KBM-7 (cell line): ENCODE data around the gene ASPSCR1.

ENCODE experiments used
- DNase-seq: peaks from one replicate; pipeline ENCODE4 v3.0.0-alpha.2; 2015
- in situ Hi-C: fragments of 300-500 bp; cut with MboI; formaldehyde crosslinking; loops from 2 replicates; pipeline ENCODE4 v1.14.3; 2020; ENCODE audit warnings: low sequenced_read_pairs, low pct_unique_long_range_greater_than_20kb, mixed read lengths

Gene ASPSCR1

GRCh38 chr17:81994593-81995462, 17.4 kb downstream of the ASPSCR1 start:
- DNase-seq = no peak
- in situ Hi-C loops = no loop called here

GRCh38 chr17:81995463-81996231, 18.2 kb downstream of the ASPSCR1 start:
- DNase-seq = no peak
- in situ Hi-C loops = no loop called here

- in situ Hi-C loops = no loop called here
- DNase-seq = no peak
Observed at GRCh38 chr17:81996232-81996756, 18.9 kb downstream of the ASPSCR1 start.

DNA sequence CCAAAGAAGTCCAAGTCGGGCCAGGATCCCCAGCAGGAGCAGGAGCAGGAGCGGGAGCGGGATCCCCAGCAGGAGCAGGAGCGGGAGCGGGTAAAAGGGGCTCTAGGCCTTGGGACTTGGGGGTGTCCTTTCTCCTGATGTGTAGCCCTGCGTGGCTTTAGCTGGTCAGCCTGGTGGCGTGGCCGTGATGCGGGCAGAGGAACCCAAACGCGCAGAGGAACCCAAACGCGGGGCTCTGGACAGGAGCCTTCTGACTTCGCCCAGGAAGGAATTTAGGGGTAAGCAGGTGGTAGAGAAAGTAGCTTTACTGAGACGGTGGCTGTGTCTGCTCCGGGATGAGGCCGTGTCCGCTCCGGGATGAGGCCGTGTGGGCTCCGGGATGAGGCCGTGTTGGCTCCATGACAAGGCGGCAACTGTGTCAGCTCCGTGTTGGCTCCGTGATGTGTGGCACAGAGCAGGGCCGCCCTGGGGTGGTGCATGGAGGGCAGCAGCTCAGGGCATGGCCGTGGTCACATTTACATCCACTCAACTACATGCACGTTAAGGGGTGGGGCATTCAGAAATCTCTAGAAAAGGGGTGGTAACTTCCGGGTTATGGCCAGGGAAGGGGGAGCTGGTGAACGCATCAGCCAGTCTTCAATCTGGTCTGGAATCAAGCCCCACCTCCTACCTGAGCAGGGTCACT, 19.5 kb downstream of the ASPSCR1 start:
- in situ Hi-C loops = no loop called here
- DNase-seq = no peak

DNA sequence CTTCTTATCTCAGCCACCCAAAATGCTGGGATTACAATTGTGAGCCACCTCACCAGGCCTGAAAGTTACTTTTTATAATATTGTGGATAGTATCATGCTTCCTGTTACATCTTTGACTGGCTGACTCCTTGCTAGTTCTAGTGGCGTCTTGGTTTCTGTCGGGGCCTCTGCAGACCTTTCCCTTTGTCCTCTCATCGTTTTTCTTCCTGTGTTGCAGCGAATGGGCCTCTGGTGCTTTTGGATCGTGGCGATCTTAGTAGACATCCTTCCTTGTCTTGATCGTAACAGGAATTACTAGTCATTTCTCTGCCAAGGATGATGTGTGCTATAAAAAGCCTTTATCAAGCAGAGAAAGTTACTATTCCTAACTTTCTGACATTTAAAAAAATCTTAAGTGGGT, 20.8 kb downstream of the ASPSCR1 start:
- DNase-seq = no peak
- in situ Hi-C loops = no loop called here

- in situ Hi-C loops = no loop called here
- DNase-seq = no peak
Observed at GRCh38 chr17:81998691-81999438, 21.4 kb downstream of the ASPSCR1 start.

GRCh38 chr17:81999587-81999975, 22.2 kb downstream of the ASPSCR1 start:
- in situ Hi-C loops = no loop called here
- DNase-seq = no peak

DNA sequence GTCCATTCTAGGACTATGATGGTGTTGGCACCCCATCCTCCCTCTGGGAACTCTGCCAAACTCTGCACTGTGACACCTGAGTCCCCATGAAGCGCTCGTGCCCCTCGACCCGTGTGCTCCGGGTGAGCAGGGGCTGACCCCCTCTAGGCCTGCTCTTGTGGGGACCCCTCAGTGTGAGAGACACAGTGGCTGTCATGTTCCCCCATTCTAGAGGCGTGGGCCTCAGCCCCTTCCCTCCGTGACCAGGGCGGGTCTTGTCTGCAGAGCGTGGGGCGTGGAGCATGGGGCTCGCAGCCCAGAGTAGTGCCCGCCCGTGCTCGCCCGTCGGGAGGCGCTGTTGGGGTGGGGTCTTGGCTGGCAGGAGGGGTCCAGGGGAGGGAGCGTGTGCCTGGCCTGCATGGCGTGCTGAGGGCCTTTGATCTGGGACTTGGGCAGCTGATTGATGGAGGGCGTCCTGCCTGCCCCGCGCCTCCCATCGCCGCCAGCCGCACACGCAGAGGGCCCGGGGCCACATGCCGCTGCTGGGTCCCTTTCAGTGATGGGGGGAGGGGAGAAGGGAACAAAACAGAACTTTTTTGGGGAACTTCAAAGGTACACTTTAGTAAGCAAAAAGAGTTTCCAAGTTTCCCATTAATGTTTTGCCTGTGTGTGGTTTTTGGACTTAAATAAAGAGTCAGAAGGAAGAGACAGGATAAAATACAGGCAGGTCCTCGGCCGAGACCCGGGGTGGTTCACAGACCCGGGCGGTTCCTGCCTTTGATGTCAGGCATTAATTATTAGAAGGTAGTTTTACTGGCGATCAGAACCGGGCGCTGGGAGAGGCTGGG, 22.8 kb downstream of the ASPSCR1 start:
- in situ Hi-C loops = no loop called here
- no peak for DNase-seq

- in situ Hi-C loops = no loop called here
- no peak for DNase-seq
Observed at GRCh38 chr17:82000803-82001570, 23.6 kb downstream of the ASPSCR1 start.

DNA sequence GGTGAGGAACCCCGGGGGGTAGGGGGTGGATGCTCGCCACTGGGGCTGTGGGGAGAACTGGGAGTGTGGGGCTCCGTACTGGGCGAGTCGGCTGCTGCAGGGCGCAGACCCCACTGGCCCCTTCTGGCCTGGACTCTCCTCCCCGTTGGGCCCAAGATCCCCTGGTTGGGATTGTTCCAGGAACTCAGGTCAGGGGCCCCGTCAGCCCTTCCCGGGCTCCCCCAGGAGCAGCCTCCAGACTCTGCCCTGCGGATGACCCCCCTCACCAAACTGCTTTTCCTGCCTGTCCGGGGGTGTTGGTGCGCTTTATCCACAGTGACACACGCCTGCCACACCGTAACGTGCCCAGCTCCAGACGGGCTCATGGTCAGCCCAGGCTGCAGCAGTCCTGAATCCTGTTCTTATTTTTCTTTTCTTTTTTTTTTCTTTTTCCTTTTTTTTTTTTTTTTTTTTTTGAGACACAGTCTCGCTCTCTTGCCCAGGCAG, 24.2 kb downstream of the ASPSCR1 start:
- DNase-seq = no peak
- in situ Hi-C loops = no loop called here

GRCh38 chr17:82003411-82004381, 26.3 kb downstream of the ASPSCR1 start:
- no peak for DNase-seq
- in situ Hi-C loops = no loop called here

DNA sequence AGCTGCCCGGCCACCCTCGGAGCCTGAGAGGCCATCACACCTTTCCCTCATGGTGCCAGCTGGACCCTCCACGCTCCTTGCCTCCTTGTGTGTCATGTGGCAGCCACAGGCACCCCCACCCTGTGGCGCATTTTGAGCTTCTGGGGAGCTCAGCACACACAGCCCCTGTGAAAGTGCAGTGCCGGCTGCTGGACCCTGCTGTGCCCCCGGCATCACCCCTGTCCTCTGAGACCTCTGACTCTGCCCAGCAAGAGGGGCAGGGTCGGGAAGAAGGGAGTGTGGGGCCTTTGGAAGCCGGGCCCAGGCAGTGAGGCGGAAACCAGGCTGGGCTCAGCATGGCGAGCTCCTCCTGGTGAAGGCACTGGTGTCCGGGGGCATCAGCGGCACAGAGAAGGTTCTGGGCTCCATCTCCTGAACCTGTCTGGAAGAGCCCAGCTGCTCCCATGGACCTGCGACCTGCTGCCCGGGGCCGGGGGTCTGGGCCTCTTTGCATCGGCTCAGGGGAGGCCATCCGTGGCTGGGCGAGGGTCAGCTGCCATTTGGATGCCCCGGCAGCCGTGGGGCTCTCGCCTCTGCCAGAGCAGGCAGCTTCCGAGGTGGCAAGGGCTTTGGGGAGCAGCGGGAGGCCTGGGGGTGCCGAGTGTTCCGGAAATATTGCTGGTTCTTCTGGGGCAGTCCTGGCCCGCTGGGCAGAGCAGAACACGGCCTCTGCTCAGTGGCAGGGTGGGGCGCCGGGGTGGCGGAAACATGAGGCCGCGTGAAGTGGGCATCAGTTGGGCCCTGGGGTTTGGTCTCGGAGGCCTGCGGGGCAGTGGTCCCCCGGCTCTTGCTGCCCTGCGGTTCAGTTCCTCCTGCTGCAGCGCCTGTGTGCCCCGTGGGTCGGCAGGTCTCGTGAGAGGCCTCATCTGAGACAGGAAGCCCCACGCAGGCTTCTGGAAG, 27.4 kb downstream of the ASPSCR1 start:
- DNase-seq = no peak
- in situ Hi-C loops = no loop called here

DNA sequence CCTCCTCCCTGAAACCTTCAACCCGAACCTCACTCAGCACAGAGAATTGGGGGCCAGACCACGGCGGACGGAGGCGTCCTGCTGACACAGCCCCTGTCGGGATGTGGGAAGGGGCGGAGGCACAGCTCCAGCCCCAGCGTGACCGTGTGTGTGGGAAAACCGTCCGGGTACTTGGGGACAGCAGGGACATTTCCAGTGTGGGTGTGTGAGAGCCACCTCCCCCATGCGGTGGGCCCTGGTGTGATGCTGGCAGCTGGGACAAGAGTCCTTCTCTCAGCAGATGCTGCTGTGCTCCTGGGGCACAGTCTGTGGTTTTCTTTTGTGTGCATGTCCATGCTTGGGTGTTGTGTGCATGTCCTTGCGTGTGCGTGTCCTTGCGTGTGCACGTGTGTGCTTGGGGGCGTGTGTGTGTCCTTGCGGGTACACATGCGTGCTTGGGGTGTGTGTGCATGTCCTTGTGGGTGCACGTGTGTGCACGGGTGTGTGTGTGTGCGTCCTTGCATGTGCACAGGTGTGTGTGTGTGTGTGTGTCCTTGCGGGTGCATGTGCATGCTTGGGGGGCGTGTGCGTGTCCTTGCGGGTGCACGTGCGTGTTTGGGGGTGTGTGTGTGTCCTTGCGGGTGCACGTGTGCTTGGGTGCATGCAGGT, 28.4 kb downstream of the ASPSCR1 start:
- in situ Hi-C loops = no loop called here

GRCh38 chr17:82006468-82007227, 29.2 kb downstream of the ASPSCR1 start:
- no peak for DNase-seq
- in situ Hi-C loops = no loop called here

More for the DNA sequence above, 28.4 kb downstream of the ASPSCR1 start:
- no peak for DNase-seq
